OCI-LY3 (cell line): Measurements from ENCODE around the gene MARCKSL1.

Source experiments
- CTCF ChIP-seq: fragments of 200-600, 300-600 bp; sonication (generic); IDR thresholded peaks from 2 replicates; pipeline ENCODE4 v1.5.1; 2014; ENCODE audit warnings: antibody characterized with exemption, low read length, low read depth
- EZH2phosphoT487 ChIP-seq: fragments of 200-600 bp; shearing (Covaris generic); IDR thresholded peaks from 2 replicates; pipeline ENCODE4 v1.6.1; 2018; ENCODE audit warnings: antibody characterized with exemption, mixed run types, low read depth

DNA sequence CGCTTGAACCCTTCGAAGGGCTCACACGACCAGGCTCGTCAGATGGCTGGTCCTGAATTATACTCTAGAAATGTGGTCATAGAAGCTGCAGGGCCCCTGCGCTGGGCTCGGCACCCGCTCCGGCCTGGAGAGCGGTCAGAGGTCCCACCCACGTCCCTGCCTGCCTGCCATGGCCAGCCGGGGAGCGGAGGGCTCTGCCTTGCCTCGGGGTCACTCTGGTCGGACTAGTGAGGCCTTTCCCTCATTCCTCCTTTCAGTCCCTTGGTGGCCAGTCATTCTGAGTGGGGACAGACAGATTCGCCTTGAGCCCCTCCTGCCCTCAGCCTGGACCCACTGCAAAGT lies 529 bp upstream of the MARCKSL1 start:
- TF ChIP-seq CTCF = no peak
- no peak for TF ChIP-seq EZH2phosphoT487
